ENCODE results near the gene SNRK. TPM values are rescaled to one million over a fixed set of nuclear protein-coding genes. Genes with fewer than 3 reads are reported as not detected.

SNRK gene
- total and polyA plus RNA-seq, 2 donors (not counting 3 experiments of a cell fraction or from before 2014, with no cell fraction given), result 43.3 to 99.9 TPM

DNA sequence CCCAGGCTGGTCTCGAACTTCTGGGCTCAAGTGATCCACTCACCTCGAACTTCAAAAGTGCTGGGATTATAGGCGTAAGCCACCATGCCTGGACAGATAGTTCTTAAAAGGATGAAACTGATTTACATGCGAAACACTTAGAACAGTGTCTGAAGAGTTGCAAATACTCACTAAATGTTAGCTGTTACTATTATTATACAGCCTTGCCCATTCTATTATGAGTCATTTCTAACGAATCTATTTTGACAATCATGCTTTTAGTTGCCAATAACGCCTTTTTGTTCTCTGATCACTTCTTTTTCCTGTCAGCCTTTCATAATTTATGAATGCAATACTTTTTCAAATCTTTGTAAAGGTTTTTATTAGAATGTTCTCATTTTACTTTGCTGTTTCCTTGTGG, 112.7 kb downstream of the SNRK start:
- no TSS peak for BruUV-seq (replicated peaks)
- Histone ChIP-seq H2AFZ (ENCODE audit: low read depth, low read length) (no peak overlapping the region), H3K27ac (ENCODE audit: insufficient read depth, low read depth, low read length) (peak overlapping the region; percentile 51), H3K4me3 (replicated peaks in 1 of 3; ENCODE audit: insufficient read depth in 1 of 3, low read depth in 1 of 3, low read length in 3 of 3) (no peak overlapping the region), H3K9me3 (replicated peaks; ENCODE audit: control insufficient read depth, insufficient read depth, low read length) (no peaks in the 10 kb centered on the region), H3K9ac (replicated peaks; ENCODE audit: extremely low read depth, insufficient read depth, low read length) (no peak overlapping the region), H3K4me2 (ENCODE audit: insufficient read depth, low read length) (peak overlapping the region; percentile 1), H3K9me1 (replicated peaks; ENCODE audit: control insufficient read depth, extremely low read depth, insufficient read depth, low read length) (no peaks in the 10 kb centered on the region), H3K27me3 (ENCODE audit: control insufficient read depth in 2 of 2, insufficient read depth in 2 of 2, low read length in 2 of 2) (no peaks in the 10 kb centered on the region), H3K79me2 (ENCODE audit: control insufficient read depth, insufficient read depth, low read length) (no peaks in the 10 kb centered on the region), H3K4me1 (ENCODE audit: control insufficient read depth, extremely low read depth, insufficient read depth, low read length) (peaks cover 31% of the 10 kb centered on the region), H4K20me1 (replicated peaks; ENCODE audit: control insufficient read depth, extremely low read depth, insufficient read depth, low read length) (no peaks in the 10 kb centered on the region), H3K36me3 (ENCODE audit: control insufficient read depth in 2 of 2, extremely low read depth in 1 of 2, insufficient read depth in 2 of 2, low read length in 2 of 2) (no peaks in the 10 kb centered on the region)
- POLR2A ChIA-PET, result no interaction called here
- dilution Hi-C loops (cut with MboI; ENCODE audit: extremely low pct_ligation_motif_present, low sequenced_read_pairs) (loop anchor here (25.0 kb wide), 1 partner anchor 212 kb away; no protein-coding TSS in a partner anchor), intact Hi-C loops (cut with micrococcal nuclease) (loop anchor here (10.0 kb wide), 1 partner anchor 226 kb away; the partner anchor contains the start of gene ANO10)
- TF ChIP-seq JUN (IDR thresholded peaks at IDR 0.05; ENCODE audit: borderline replicate concordance, insufficient read depth, insufficient read length, low read depth), result peak; percentile 63
- peak; percentile 52 for TF ChIP-seq FOS (IDR thresholded peaks at IDR 0.05; ENCODE audit: borderline replicate concordance, insufficient read depth, low read length)
- no peak for TF ChIP-seq MAX (IDR thresholded peaks at IDR 0.05; ENCODE audit: insufficient read depth, insufficient read length)
- FAIRE-seq (peak; percentile 74), DNase-seq (ENCODE audit: low read depth, low spot score) (peak; percentile 62)
- CTCF ChIA-PET, result interaction anchor here (0.7 to 2.2 kb wide), 2 partner anchors 10 to 69 kb away, joined by 3 to 9 read pairs; no protein-coding TSS in a partner anchor

- TF ChIP-seq POLR2A (IDR thresholded peaks at IDR 0.05; ENCODE audit: low read depth, low read length), result no peak
- TF ChIP-seq JUN (IDR thresholded peaks at IDR 0.05; ENCODE audit: borderline replicate concordance, insufficient read depth, insufficient read length, low read depth), result no peak
- no peak for TF ChIP-seq CTCF (IDR thresholded peaks at IDR 0.05; ENCODE audit: extremely low read depth in 1 of 2, insufficient read depth in 1 of 2, low read depth in 1 of 2, low read length in 2 of 2)
- no peak for TF ChIP-seq POLR2AphosphoS5 (IDR thresholded peaks at IDR 0.05; ENCODE audit: insufficient read depth, low read depth, low read length)
- no peak for TF ChIP-seq EZH2 (IDR thresholded peaks at IDR 0.05; ENCODE audit: borderline replicate concordance, low read depth, low read length, severe bottlenecking)
- TF ChIP-seq GATA2 (IDR thresholded peaks at IDR 0.05; ENCODE audit: insufficient read depth, insufficient read length, low read depth, low read length), result no peak
- TF ChIP-seq FOS (IDR thresholded peaks at IDR 0.05; ENCODE audit: borderline replicate concordance, insufficient read depth, low read length), result no peak
- TF ChIP-seq MAX (IDR thresholded peaks at IDR 0.05; ENCODE audit: insufficient read depth, insufficient read length), result no peak
- no peak for TF ChIP-seq MYC (IDR thresholded peaks at IDR 0.05; ENCODE audit: low read depth, low read length)
- Histone ChIP-seq H3K4me1 (ENCODE audit: control insufficient read depth, extremely low read depth, insufficient read depth, low read length) (peaks cover 23% of the 10 kb centered on the region), H4K20me1 (replicated peaks; ENCODE audit: control insufficient read depth, extremely low read depth, insufficient read depth, low read length) (no peaks in the 10 kb centered on the region), H3K79me2 (ENCODE audit: control insufficient read depth, insufficient read depth, low read length) (no peaks in the 10 kb centered on the region), H3K9me3 (replicated peaks; ENCODE audit: control insufficient read depth, insufficient read depth, low read length) (no peaks in the 10 kb centered on the region), H3K4me2 (ENCODE audit: insufficient read depth, low read length) (no peak overlapping the region), H3K27me3 (ENCODE audit: control insufficient read depth in 2 of 2, insufficient read depth in 2 of 2, low read length in 2 of 2) (no peaks in the 10 kb centered on the region), H3K4me3 (replicated peaks in 1 of 3; ENCODE audit: insufficient read depth in 1 of 3, low read depth in 1 of 3, low read length in 3 of 3) (no peak overlapping the region), H3K9ac (replicated peaks; ENCODE audit: extremely low read depth, insufficient read depth, low read length) (no peak overlapping the region), H3K9me1 (replicated peaks; ENCODE audit: control insufficient read depth, extremely low read depth, insufficient read depth, low read length) (no peaks in the 10 kb centered on the region), H2AFZ (ENCODE audit: low read depth, low read length) (no peak overlapping the region), H3K36me3 (ENCODE audit: control insufficient read depth in 2 of 2, extremely low read depth in 1 of 2, insufficient read depth in 2 of 2, low read length in 2 of 2) (no peaks in the 10 kb centered on the region), H3K27ac (ENCODE audit: insufficient read depth, low read depth, low read length) (no peak overlapping the region)
- no peak for FAIRE-seq
- intact Hi-C loops (cut with micrococcal nuclease) (no loop called here), dilution Hi-C loops (cut with MboI; ENCODE audit: extremely low pct_ligation_motif_present, low sequenced_read_pairs) (no loop called here)
- BruUV-seq (replicated peaks), result no TSS peak
- CTCF ChIA-PET, result interaction anchor here (2.2 kb wide), 1 partner anchor 11 kb away, joined by 9 read pairs; no protein-coding TSS in a partner anchor
- DNase-seq (ENCODE audit: low read depth, low spot score), result no peak
- POLR2A ChIA-PET, result no interaction called here
Observed at GRCh38 chr3:43400167-43400566, 113.8 kb downstream of the SNRK start.

Measured in endothelial cell of umbilical vein (primary cell).